Panc1 (cell line): ENCODE results near the gene POU3F2. TPM values are rescaled to one million over a fixed set of nuclear protein-coding genes. Genes with fewer than 3 reads are reported as not detected.

Source experiments
- ATAC-seq: fragments of 200-7000 bp; cut with Tn5 transposase; 2 replicates; pipeline ENCODE4 v1.9.1; 2020; ENCODE audit warnings: mild to moderate bottlenecking, moderate library complexity
- BruUV-seq: library from RNA; stranded (reverse); fragments of 400-500 nt; replicated peaks from 2 replicates; lab custom pipeline; 2021; lab: Mats Ljungman, UMichigan
- CTCF ChIA-PET: fragments of 300-600 bp; sonication (Branson Sonifier 250); formaldehyde crosslinking; loops from one replicate; lab custom pipeline; 2022; ENCODE audit warnings: antibody characterized with exemption; lab: Charles Lee
- POLR2A ChIA-PET: fragments of 300-600 bp; sonication (Branson Sonifier 250); formaldehyde crosslinking; loops from one replicate; lab custom pipeline; 2022; ENCODE audit warnings: antibody characterized with exemption; lab: Charles Lee
- DNase-seq: peaks from one replicate; pipeline ENCODE4 v3.0.0-alpha.2; 2010; ENCODE audit warnings: low read depth, low spot score
- H3K27ac ChIP-seq: 2 replicates; pipeline ENCODE4 v1.5.1; 2011; ENCODE audit warnings: mild to moderate bottlenecking, low read length, inconsistent platforms
- H3K27me3 ChIP-seq: fragments of 200-500 bp; sonication (Bioruptor generic); 2 replicates; pipeline ENCODE4 v1.6.0; 2014; ENCODE audit warnings: low read length, inconsistent platforms; ENCODE audit not compliant: control insufficient read depth, insufficient read depth
- H3K36me3 ChIP-seq: fragments of 200-500 bp; sonication (Bioruptor generic); 2 replicates; pipeline ENCODE4 v1.5.1; 2014; ENCODE audit warnings: inconsistent platforms, mild to moderate bottlenecking, low read length, moderate library complexity; ENCODE audit not compliant: control insufficient read depth, insufficient read depth
- H3K4me1 ChIP-seq: 2 replicates; pipeline ENCODE4 v1.5.1; 2011; ENCODE audit warnings: inconsistent platforms, mild to moderate bottlenecking, low read length, moderate library complexity; ENCODE audit not compliant: control insufficient read depth, insufficient read depth
- H3K4me3 ChIP-seq, 2 experiments: 2 replicates each; pipeline ENCODE4 v1.5.1; 2011 to 2012; ENCODE audit warnings: low read depth in 2 of 2, low read length in 2 of 2, mild to moderate bottlenecking in 2 of 2, inconsistent platforms in 1 of 2, moderate library complexity in 1 of 2
- H3K9me3 ChIP-seq: fragments of 200-500 bp; sonication (Bioruptor generic); 2 replicates; pipeline ENCODE4 v1.5.1; 2014; ENCODE audit warnings: low read depth, mild to moderate bottlenecking, inconsistent platforms, low read length, moderate library complexity; ENCODE audit not compliant: control insufficient read depth, insufficient read depth
- POLR2AphosphoS5 ChIP-seq: IDR thresholded peaks from 2 replicates; pipeline ENCODE4 v1.6.1; 2012; ENCODE audit warnings: mild to moderate bottlenecking, low read depth, low read length, moderate library complexity
- SIN3A ChIP-seq: IDR thresholded peaks from 2 replicates; pipeline ENCODE4 v1.6.1; 2012; ENCODE audit warnings: low read depth, mild to moderate bottlenecking, low read length, moderate library complexity, borderline replicate concordance; ENCODE audit not compliant: insufficient read depth
- TCF7L2 ChIP-seq: IDR thresholded peaks from 2 replicates; pipeline ENCODE4 v1.6.1; 2011; ENCODE audit warnings: mild to moderate bottlenecking, low read depth, low read length, inconsistent platforms
- in situ Hi-C: cut with HindIII; loops from 2 replicates; pipeline ENCODE4 v1.10.0; 2016; ENCODE audit warnings: low sequenced_read_pairs, low pct_unique_long_range_greater_than_20kb
- intact Hi-C: fragments of 100-400 bp; cut with micrococcal nuclease; formaldehyde crosslinking; loops from one replicate; pipeline ENCODE4 v1.10.0; 2022; ENCODE audit not compliant: unreplicated experiment
- total RNA-seq: library from RNA; stranded (reverse); gene quantifications from one replicate; pipeline ENCODE4 v1.2.1, GENCODE V29; 2021; ENCODE audit not compliant: unreplicated experiment
- TF ChIP-seq, protein P1 (sequence below): fragments of 450-650 bp; IDR thresholded peaks from 2 replicates; pipeline ENCODE4 v1.5.1; 2017; ENCODE audit warnings: mild to moderate bottlenecking
- TF ChIP-seq, protein P2 (sequence below), 2 experiments: IDR thresholded peaks; 2 replicates each; pipeline ENCODE4 v1.6.1; 2011 to 2012; ENCODE audit warnings: low read depth in 2 of 2, control low read depth in 1 of 2, low read length in 1 of 2, mild to moderate bottlenecking in 1 of 2, moderate library complexity in 1 of 2; ENCODE audit not compliant: insufficient read depth in 1 of 2

POU3F2 gene
- total RNA-seq, 1 experiment from 2014 or later: not detected

DNA sequence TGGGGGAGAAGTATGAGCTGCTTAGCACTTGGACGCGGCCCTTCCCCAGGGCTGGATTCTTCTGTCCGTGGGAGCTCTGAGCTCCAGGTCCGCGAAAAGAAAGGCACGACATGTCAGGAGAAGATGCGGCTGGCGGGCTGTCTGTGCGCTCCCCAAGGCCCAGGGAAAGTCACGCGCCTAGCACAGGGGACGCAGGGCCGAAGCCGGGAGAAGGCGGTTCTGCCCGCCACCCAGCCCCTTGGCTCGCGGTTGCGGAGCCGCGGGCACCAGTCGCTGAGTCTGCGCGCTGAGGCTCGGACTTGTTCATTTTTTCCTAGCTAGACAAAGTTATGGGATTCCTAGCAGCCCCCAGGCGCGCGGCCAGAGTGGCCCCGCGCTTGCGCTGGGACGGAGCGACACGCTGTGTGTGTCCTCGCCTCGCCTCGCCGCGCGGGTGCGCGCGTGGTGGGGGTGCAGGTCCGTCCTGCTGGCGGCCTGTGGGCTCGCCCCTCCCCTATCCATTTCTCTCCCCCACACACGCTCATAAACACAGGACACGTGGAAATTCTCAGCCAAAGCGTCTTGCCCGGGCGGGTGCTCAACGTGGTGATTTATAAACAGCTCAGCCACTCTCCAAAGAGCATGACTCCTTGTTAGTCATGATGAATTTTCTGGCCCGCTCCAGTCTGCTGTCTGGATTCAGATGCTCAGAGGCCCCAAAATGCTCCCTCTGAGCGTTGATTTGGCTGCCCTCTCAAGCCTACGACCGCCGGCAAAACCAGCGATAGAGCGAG lies 1.9 kb upstream of the POU3F2 start:
- peak; percentile 6 for ATAC-seq
- CTCF ChIA-PET: interaction anchor here (1.1 kb wide), 1 partner anchor 287 kb away, joined by 3 read pairs; no protein-coding TSS in a partner anchor
- peaks cover 9% of the 10 kb centered on the region for H3K4me1 ChIP-seq
- intact Hi-C loops (no loop called here), in situ Hi-C loops (no loop called here)
- no peaks in the 10 kb centered on the region for H3K9me3 ChIP-seq
- peak overlapping the region; percentile 45 to 60; a peak in 3 of 4 replicates for H3K4me3 ChIP-seq
- H3K27me3 ChIP-seq: peaks cover 52% of the 10 kb centered on the region
- BruUV-seq: no TSS peak
- DNase-seq: no peak
- no peak overlapping the region for H3K27ac ChIP-seq
- no peaks in the 10 kb centered on the region for H3K36me3 ChIP-seq
- POLR2A ChIA-PET: no interaction called here
- TF ChIP-seq, protein P1, sequence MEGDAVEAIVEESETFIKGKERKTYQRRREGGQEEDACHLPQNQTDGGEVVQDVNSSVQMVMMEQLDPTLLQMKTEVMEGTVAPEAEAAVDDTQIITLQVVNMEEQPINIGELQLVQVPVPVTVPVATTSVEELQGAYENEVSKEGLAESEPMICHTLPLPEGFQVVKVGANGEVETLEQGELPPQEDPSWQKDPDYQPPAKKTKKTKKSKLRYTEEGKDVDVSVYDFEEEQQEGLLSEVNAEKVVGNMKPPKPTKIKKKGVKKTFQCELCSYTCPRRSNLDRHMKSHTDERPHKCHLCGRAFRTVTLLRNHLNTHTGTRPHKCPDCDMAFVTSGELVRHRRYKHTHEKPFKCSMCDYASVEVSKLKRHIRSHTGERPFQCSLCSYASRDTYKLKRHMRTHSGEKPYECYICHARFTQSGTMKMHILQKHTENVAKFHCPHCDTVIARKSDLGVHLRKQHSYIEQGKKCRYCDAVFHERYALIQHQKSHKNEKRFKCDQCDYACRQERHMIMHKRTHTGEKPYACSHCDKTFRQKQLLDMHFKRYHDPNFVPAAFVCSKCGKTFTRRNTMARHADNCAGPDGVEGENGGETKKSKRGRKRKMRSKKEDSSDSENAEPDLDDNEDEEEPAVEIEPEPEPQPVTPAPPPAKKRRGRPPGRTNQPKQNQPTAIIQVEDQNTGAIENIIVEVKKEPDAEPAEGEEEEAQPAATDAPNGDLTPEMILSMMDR: no peak
- TF ChIP-seq, protein P2, sequence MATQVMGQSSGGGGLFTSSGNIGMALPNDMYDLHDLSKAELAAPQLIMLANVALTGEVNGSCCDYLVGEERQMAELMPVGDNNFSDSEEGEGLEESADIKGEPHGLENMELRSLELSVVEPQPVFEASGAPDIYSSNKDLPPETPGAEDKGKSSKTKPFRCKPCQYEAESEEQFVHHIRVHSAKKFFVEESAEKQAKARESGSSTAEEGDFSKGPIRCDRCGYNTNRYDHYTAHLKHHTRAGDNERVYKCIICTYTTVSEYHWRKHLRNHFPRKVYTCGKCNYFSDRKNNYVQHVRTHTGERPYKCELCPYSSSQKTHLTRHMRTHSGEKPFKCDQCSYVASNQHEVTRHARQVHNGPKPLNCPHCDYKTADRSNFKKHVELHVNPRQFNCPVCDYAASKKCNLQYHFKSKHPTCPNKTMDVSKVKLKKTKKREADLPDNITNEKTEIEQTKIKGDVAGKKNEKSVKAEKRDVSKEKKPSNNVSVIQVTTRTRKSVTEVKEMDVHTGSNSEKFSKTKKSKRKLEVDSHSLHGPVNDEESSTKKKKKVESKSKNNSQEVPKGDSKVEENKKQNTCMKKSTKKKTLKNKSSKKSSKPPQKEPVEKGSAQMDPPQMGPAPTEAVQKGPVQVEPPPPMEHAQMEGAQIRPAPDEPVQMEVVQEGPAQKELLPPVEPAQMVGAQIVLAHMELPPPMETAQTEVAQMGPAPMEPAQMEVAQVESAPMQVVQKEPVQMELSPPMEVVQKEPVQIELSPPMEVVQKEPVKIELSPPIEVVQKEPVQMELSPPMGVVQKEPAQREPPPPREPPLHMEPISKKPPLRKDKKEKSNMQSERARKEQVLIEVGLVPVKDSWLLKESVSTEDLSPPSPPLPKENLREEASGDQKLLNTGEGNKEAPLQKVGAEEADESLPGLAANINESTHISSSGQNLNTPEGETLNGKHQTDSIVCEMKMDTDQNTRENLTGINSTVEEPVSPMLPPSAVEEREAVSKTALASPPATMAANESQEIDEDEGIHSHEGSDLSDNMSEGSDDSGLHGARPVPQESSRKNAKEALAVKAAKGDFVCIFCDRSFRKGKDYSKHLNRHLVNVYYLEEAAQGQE (IDR thresholded peaks at IDR 0.05; ENCODE audit: insufficient read depth in 1 of 2, low read depth in 2 of 2, low read length in 1 of 2): no peak
- TF ChIP-seq TCF7L2 (no peak), SIN3A (no peak), POLR2AphosphoS5 (no peak)

DNA sequence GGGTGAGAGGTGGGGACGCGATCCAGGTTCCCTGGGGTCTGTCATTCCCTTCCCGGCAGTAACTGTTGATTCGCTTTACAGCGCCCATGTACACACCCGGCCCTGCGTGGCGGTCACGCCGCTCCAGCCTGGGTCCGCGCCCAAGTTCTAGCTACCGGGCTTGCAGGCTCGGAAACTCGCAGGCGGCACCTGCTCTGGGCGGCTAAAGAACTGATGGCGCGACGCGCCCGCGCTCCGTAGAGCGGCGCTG lies 1.4 kb upstream of the POU3F2 start:
- Histone ChIP-seq H3K4me1 (peaks cover 9% of the 10 kb centered on the region), H3K9me3 (no peaks in the 10 kb centered on the region), H3K27ac (no peak overlapping the region), H3K4me3 (peak overlapping the region; percentile 45 to 60), H3K27me3 (peaks cover 56% of the 10 kb centered on the region), H3K36me3 (no peaks in the 10 kb centered on the region)
- intact Hi-C loops: no loop called here
- CTCF ChIA-PET: interaction anchor here (1.1 kb wide), 1 partner anchor 287 kb away, joined by 3 read pairs; no protein-coding TSS in a partner anchor
- BruUV-seq: no TSS peak
- TF ChIP-seq, protein P1: peak; percentile 60
- TF ChIP-seq, protein P2 (IDR thresholded peaks at IDR 0.05; ENCODE audit: insufficient read depth in 1 of 2, low read depth in 2 of 2, low read length in 1 of 2): no peak
- POLR2A ChIA-PET: no interaction called here
- peak; percentile 78 for ATAC-seq
- no peak for DNase-seq
- in situ Hi-C loops: no loop called here
